ENCODE data around the gene TBC1D10B. TPM values are rescaled to one million over a fixed set of nuclear protein-coding genes. Genes with fewer than 3 reads are reported as not detected.

Gene TBC1D10B
- total RNA-seq, 4 donors from 2014 or later: 21.9 to 33.9 (median 26.1) TPM

- Histone ChIP-seq H3K4me1 (peaks cover 14 to 32% (median 26%) of the 10 kb centered on the region in 3 donors), H3K27ac (peak overlapping the region; percentile 85 to 95 (median 89)), H3K27me3 (no peaks in the 10 kb centered on the region), H3K9me3 (no peaks in the 10 kb centered on the region), H3K36me3 (peaks cover 0 to 13% (median 0%) of the 10 kb centered on the region in 3 donors), H3K4me3 (peak overlapping the region; percentile 63 to 90 (median 68))
- intact Hi-C loops (cut with DNase I): no loop called here
- TF ChIP-seq POLR2A (IDR thresholded peaks at IDR 0.05) (no peak), CTCF (IDR thresholded peaks at IDR 0.05) (no peak)
- WGBS, 2 donors: 11% methylated on average over 4 to 10 of the region's 19 CpGs
- no peak for DNase-seq
These were observed 37.7 kb upstream of the TBC1D10B start for GRCh38 chr16:30407804-30408534.

DNA sequence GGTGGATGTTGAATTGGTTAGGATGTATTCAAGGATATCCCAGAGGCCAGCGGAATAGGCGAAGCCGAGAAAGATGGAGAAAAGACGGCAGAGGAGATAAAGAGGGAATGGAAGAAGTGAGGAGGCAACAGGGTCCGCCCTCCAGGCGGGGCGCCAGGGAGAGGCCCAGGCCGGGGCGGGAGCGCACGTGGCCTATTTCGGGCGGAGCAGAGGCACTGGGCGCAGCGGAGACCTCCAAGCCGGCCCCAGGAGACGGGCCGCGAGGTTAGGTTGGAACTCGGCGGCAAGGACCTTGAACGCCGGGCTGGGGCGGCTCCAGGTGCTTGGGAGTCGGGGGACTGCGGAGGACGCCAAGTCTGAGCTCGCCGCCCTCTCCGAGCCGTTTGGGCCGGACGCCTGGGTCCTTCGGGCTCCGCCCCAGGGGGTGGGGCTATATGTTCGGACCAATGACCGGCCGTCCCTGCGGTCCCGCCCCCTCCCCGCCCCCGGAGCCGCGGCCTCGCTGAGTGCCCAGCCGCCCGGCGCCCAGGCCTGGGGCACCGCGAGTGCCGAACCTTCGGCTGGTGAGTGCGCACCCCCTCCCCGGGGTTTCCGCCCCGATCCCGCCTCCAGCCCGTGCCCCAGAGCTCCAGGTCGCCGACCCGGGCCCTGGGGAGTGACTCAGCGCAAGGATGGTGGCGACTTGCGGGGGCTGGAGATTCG is 37.0 kb upstream of the TBC1D10B start, which contains the start of gene ZNF771:
Gene ZNF771, plus strand, starts transcription at position 505 of the 702 bp plus-strand sequence. CDS start 448 bp downstream, outside the sequence.
- WGBS, 2 donors: 0 to 1% methylated on average over 17 to 22 of the region's 65 CpGs
- intact Hi-C loops (cut with DNase I): no loop called here
- Histone ChIP-seq H3K27me3 (no peaks in the 10 kb centered on the region), H3K36me3 (peaks cover 0 to 11% (median 0%) of the 10 kb centered on the region in 3 donors), H3K4me3 (peak within 1 kb of the TSS; percentile 63 to 90 (median 68)), H3K9me3 (no peaks in the 10 kb centered on the region), H3K27ac (peak within 1 kb of the TSS; percentile 85 to 95 (median 89)), H3K4me1 (peaks cover 14 to 32% (median 26%) of the 10 kb centered on the region in 3 donors)
- DNase-seq: peak; percentile 51
- TF ChIP-seq CTCF (IDR thresholded peaks at IDR 0.05) (peak in 2 of 6 experiments; percentile 6 to 19), POLR2A (IDR thresholded peaks at IDR 0.05) (peak in 2 of 4 donors; percentile 54 to 62)

DNA sequence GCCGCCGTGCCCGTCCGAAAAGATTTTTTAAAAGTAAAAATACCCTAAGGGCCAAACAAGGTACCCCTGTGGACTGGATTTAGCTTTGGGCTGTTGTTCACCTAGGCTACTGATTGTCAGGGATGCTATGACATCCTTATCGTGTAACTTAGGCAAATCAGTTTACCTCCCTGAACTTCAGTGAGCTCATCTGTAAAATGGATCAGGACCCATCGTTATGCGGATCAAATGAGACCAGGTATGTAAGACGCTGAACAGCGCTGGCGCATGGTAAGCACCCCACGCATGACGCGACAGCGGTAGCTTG is 36.5 kb upstream of the TBC1D10B start:
- TF ChIP-seq CTCF (IDR thresholded peaks at IDR 0.05): no peak
- TF ChIP-seq POLR2A (IDR thresholded peaks at IDR 0.05): no peak
- WGBS, 2 donors: 13 to 23% methylated on average over 14 of the region's 14 CpGs
- intact Hi-C loops (cut with DNase I): no loop called here
- H3K4me3 ChIP-seq: peak overlapping the region; percentile 63 to 90 (median 68)
- H3K9me3 ChIP-seq: no peaks in the 10 kb centered on the region
- peaks cover 14 to 32% (median 26%) of the 10 kb centered on the region in 3 donors for H3K4me1 ChIP-seq
- H3K36me3 ChIP-seq: peaks cover 0 to 6% (median 0%) of the 10 kb centered on the region in 3 donors
- H3K27ac ChIP-seq: peak overlapping the region; percentile 85 to 95 (median 89)
- no peak for DNase-seq
- no peaks in the 10 kb centered on the region for H3K27me3 ChIP-seq

DNA sequence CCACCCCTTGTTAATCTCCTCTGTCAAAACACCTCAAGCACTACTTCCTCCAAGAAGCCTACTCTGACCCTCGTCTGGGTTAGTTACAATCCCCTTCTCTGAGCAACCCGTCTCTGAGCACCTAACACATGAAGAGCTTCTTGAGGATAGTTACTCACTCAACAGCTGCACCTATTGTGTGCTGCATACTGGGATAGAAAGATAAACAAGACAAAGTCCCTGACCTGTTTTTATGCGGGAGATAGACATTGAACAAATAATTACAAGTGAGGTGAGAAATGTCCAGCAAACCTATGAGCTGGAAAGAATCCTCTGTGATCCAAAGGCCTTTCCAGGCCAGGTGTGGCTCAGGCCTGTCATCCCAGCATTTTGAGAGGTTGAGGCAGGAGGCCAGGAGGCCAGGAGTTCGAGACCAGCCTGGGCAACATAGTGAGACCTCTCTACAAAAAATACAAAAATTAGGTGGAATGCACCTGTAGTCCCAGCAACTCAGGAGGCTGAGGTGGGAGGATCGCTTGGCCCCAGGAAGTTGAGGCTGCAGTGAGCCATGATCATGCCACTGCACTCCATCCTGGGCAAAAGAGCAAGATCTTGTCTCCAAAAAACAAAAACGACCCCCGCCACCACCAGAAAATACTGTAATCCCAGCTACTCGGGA is 31.6 kb upstream of the TBC1D10B start:
- Histone ChIP-seq H3K4me3 (no peak overlapping the region), H3K36me3 (peaks cover 0 to 18% (median 0%) of the 10 kb centered on the region in 3 donors), H3K27ac (no peak overlapping the region), H3K4me1 (peaks cover 0 to 45% (median 14%) of the 10 kb centered on the region in 3 donors), H3K27me3 (no peaks in the 10 kb centered on the region), H3K9me3 (no peaks in the 10 kb centered on the region)
- WGBS, 2 donors: 71 to 79% methylated on average over 8 of the region's 8 CpGs
- no peak for DNase-seq
- intact Hi-C loops (cut with DNase I): no loop called here
- no peak for TF ChIP-seq CTCF (IDR thresholded peaks at IDR 0.05)
- no peak for TF ChIP-seq POLR2A (IDR thresholded peaks at IDR 0.05)

Data from esophagus squamous epithelium (tissue), 5 donors.